ENCODE measurements around the gene USP16.

The USP16 gene

DNA sequence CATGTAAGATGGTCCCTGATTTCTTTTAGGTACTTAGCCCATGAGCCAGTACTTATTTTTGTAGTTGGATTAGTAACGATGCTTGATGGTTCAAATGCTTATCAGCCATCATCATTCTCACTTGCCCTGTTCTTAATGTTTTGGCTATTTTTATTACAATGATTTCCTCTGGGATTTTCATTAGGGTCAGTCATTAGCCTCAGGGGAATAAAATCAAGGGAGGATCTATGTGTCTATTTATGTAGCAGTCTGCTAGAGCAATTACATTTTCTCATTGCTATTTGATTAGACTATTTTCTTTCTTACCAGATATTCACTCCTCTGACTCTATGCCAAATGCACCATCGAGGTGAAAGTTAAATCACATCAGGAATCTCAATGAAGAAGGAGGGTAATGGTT, 59.9 kb downstream of the USP16 start:
- Histone ChIP-seq H3K27me3 (ENCODE audit: insufficient read depth, low read depth) (no peaks in the 10 kb centered on the region), H3K36me3 (ENCODE audit: insufficient read depth) (no peaks in the 10 kb centered on the region), H3K4me2 (no peak overlapping the region), H3K9ac (no peak overlapping the region), H3K4me3 (IDR thresholded peaks at IDR 0.05; ENCODE audit: insufficient read depth, low read depth, low read length) (no peak overlapping the region), H2AFZ (ENCODE audit: low read depth) (no peak overlapping the region), H3K79me2 (ENCODE audit: insufficient read depth, low read depth) (peaks cover 16% of the 10 kb centered on the region; the same call in 1 of the 2 replicates), H4K20me1 (ENCODE audit: insufficient read depth) (no peaks in the 10 kb centered on the region), H3K4me1 (ENCODE audit: low read depth, poor library complexity, severe bottlenecking) (peaks cover 10% of the 10 kb centered on the region), H3K27ac (no peak overlapping the region)
- TF ChIP-seq, protein P1, sequence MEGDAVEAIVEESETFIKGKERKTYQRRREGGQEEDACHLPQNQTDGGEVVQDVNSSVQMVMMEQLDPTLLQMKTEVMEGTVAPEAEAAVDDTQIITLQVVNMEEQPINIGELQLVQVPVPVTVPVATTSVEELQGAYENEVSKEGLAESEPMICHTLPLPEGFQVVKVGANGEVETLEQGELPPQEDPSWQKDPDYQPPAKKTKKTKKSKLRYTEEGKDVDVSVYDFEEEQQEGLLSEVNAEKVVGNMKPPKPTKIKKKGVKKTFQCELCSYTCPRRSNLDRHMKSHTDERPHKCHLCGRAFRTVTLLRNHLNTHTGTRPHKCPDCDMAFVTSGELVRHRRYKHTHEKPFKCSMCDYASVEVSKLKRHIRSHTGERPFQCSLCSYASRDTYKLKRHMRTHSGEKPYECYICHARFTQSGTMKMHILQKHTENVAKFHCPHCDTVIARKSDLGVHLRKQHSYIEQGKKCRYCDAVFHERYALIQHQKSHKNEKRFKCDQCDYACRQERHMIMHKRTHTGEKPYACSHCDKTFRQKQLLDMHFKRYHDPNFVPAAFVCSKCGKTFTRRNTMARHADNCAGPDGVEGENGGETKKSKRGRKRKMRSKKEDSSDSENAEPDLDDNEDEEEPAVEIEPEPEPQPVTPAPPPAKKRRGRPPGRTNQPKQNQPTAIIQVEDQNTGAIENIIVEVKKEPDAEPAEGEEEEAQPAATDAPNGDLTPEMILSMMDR (conservative IDR thresholded peaks at IDR 0.05; ENCODE audit: low read depth, low read length): no peak

DNA sequence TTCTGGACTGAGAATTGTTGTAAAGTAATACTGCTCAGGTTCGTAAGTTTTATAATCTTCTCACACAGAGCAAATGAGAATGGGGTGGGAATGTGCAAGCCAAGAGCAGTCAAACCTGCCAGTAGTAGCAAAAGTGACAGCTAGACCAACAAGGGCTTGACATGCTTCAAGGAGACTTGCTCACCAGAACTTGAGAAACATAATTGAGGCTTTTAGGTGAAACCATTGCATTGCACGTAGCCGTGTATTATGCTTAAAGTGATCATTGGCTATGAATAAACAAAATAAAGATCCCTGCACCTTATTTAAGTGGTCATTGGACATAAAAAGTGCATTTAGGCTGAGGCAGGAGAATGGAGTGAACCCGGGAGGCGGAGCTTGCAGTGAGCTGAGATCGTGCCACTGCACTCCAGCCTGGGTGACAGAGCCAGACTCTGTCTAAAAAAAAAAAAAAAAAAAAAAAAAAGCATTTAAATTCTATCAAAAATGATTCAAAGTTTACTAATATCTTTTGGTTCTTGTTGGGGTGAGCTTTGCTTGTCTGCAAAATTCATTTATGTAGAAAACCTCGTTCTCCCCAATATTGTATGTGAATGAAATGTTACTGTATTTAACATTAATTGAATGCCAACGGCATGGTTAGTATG, 60.8 kb downstream of the USP16 start:
- Histone ChIP-seq H4K20me1 (ENCODE audit: insufficient read depth) (no peaks in the 10 kb centered on the region), H3K4me3 (IDR thresholded peaks at IDR 0.05; ENCODE audit: insufficient read depth, low read depth, low read length) (no peak overlapping the region), H2AFZ (ENCODE audit: low read depth) (no peak overlapping the region), H3K4me2 (no peak overlapping the region), H3K27me3 (ENCODE audit: insufficient read depth, low read depth) (no peaks in the 10 kb centered on the region), H3K9ac (no peak overlapping the region), H3K79me2 (ENCODE audit: insufficient read depth, low read depth) (peaks cover 9% of the 10 kb centered on the region; the same call in 1 of the 2 replicates), H3K27ac (no peak overlapping the region), H3K36me3 (ENCODE audit: insufficient read depth) (no peaks in the 10 kb centered on the region), H3K4me1 (ENCODE audit: low read depth, poor library complexity, severe bottlenecking) (peaks cover 5% of the 10 kb centered on the region)
- TF ChIP-seq, protein P1 (conservative IDR thresholded peaks at IDR 0.05; ENCODE audit: low read depth, low read length): no peak

GRCh38 chr21:29091033-29091432, 66.6 kb downstream of the USP16 start:
- H3K9ac ChIP-seq: no peak overlapping the region
- H3K4me2 ChIP-seq: no peak overlapping the region
- H3K4me3 ChIP-seq (IDR thresholded peaks at IDR 0.05; ENCODE audit: insufficient read depth, low read depth, low read length): no peak overlapping the region

DNA sequence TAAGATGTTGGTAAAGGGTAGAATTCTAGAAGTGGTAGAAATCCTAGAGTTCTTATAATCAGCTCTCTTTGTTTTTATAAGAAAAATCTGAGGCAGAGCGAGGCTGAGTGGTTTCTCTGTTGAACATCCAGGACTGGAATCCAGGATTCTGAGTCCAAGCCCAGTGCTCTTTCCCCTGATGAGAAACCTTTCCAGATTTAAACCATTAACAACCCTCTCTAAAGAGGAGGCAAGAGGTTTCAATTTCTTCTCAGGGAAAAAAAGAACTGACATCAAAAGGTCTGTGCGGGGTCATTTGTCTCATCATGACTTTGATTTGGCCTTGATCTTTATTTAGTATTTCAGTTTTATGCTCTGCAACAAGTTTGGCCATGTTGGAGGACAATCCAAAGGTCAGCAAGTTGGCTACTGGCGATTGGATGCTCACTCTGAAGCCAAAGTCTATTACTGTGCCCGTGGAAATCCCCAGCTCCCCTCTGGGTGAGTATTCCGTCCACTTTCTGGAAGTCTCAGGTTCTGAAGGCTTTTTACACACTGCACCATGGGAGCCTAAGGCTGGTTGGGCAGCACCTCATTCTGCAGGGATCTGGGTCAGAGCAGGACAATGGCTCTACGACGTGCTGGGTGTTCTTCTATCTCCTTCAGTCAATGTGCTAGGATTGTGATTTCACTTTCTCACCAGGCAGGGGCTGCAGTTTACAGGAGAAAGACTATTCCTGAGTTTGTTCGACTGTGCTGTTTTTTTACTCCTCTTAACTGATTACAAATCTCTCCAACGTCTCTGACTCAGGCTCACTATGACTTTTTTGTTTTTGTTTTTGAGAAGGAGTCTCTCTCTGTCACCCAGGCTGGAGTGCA, 67.9 kb downstream of the USP16 start:
- no peak overlapping the region for H3K27ac ChIP-seq
- H3K36me3 ChIP-seq (ENCODE audit: insufficient read depth): no peaks in the 10 kb centered on the region
- TF ChIP-seq, protein P1 (conservative IDR thresholded peaks at IDR 0.05; ENCODE audit: low read depth, low read length): no peak
- H3K27me3 ChIP-seq (ENCODE audit: insufficient read depth, low read depth): no peaks in the 10 kb centered on the region
- H3K79me2 ChIP-seq (ENCODE audit: insufficient read depth, low read depth): no peaks in the 10 kb centered on the region
- H3K4me3 ChIP-seq (IDR thresholded peaks at IDR 0.05; ENCODE audit: insufficient read depth, low read depth, low read length): no peak overlapping the region
- no peak overlapping the region for H3K4me2 ChIP-seq
- H3K9ac ChIP-seq: no peak overlapping the region
- no peaks in the 10 kb centered on the region for H4K20me1 ChIP-seq (ENCODE audit: insufficient read depth)
- H2AFZ ChIP-seq (ENCODE audit: low read depth): no peak overlapping the region
- H3K4me1 ChIP-seq (ENCODE audit: low read depth, poor library complexity, severe bottlenecking): peaks cover 22% of the 10 kb centered on the region

More at GRCh38 chr21:29091033-29091432, 66.6 kb downstream of the USP16 start:
- no peak overlapping the region for H3K27ac ChIP-seq
- H2AFZ ChIP-seq (ENCODE audit: low read depth): no peak overlapping the region
- TF ChIP-seq, protein P1 (conservative IDR thresholded peaks at IDR 0.05; ENCODE audit: low read depth, low read length): no peak
- H3K4me1 ChIP-seq (ENCODE audit: low read depth, poor library complexity, severe bottlenecking): peaks cover 22% of the 10 kb centered on the region
- H4K20me1 ChIP-seq (ENCODE audit: insufficient read depth): no peaks in the 10 kb centered on the region
- H3K27me3 ChIP-seq (ENCODE audit: insufficient read depth, low read depth): no peaks in the 10 kb centered on the region
- H3K79me2 ChIP-seq (ENCODE audit: insufficient read depth, low read depth): no peaks in the 10 kb centered on the region
- H3K36me3 ChIP-seq (ENCODE audit: insufficient read depth): no peaks in the 10 kb centered on the region

All from KMS-11 (cell line).